ENCODE measurements around the gene ARNT2.
A peak's percentile ranks its signal among the peaks of the same experiment; 100 is the strongest.

The ARNT2 gene

GRCh38 chr15:80559761-80560160 is 155.6 kb downstream of the ARNT2 start:
- DNase-seq: no peak

- DNase-seq: no peak
These were observed 156.6 kb downstream of the ARNT2 start for GRCh38 chr15:80560601-80561400.

GRCh38 chr15:80561500-80561899 is 157.3 kb downstream of the ARNT2 start:
- DNase-seq: no peak

- no peak for DNase-seq
These were observed 157.9 kb downstream of the ARNT2 start for GRCh38 chr15:80562033-80562432.

GRCh38 chr15:80562846-80563245 is 158.7 kb downstream of the ARNT2 start:
- DNase-seq: no peak

- DNase-seq: no peak
These were observed 159.3 kb downstream of the ARNT2 start for GRCh38 chr15:80563372-80563997.

GRCh38 chr15:80564056-80564455 is 159.9 kb downstream of the ARNT2 start:
- no peak for DNase-seq

- no peak for DNase-seq
These were observed 161.2 kb downstream of the ARNT2 start for GRCh38 chr15:80565398-80565797.

GRCh38 chr15:80565988-80566387 is 161.8 kb downstream of the ARNT2 start:
- DNase-seq: no peak

- DNase-seq: peak; percentile 2
These were observed 163.6 kb downstream of the ARNT2 start for GRCh38 chr15:80567721-80568157.

GRCh38 chr15:80568298-80568697 is 164.1 kb downstream of the ARNT2 start:
- DNase-seq: no peak

GRCh38 chr15:80568876-80569605 is 164.9 kb downstream of the ARNT2 start:
- no peak for DNase-seq

- DNase-seq: no peak
These were observed 165.5 kb downstream of the ARNT2 start for GRCh38 chr15:80569656-80570055.

- no peak for DNase-seq
These were observed 166.4 kb downstream of the ARNT2 start for GRCh38 chr15:80570553-80570952.

GRCh38 chr15:80572337-80572736 is 168.2 kb downstream of the ARNT2 start:
- no peak for DNase-seq

- no peak for DNase-seq
These were observed 169.4 kb downstream of the ARNT2 start for GRCh38 chr15:80573606-80574005.

- no peak for DNase-seq
These were observed 170.4 kb downstream of the ARNT2 start for GRCh38 chr15:80574590-80574989.

GRCh38 chr15:80576519-80577090 is 172.4 kb downstream of the ARNT2 start:
- DNase-seq: no peak

GRCh38 chr15:80577552-80578205 is 173.5 kb downstream of the ARNT2 start:
- no peak for DNase-seq

- DNase-seq: no peak
These were observed 174.0 kb downstream of the ARNT2 start for GRCh38 chr15:80578206-80578595.

- DNase-seq: no peak
These were observed 174.7 kb downstream of the ARNT2 start for GRCh38 chr15:80578871-80579270.

GRCh38 chr15:80579611-80580010 is 175.4 kb downstream of the ARNT2 start:
- no peak for DNase-seq

GRCh38 chr15:80580106-80580505 is 175.9 kb downstream of the ARNT2 start:
- no peak for DNase-seq

All from NCI-H748 treated with DMSO at 0.1 percent for 48 hours (cell line).